ENCODE results near the gene LRRFIP1. TPM values are rescaled to one million over a fixed set of nuclear protein-coding genes. Genes with fewer than 3 reads are reported as not detected.

Gene LRRFIP1
- total and polyA plus RNA-seq, 2 of the 13 experiments (the other 11 are each of a cell fraction or from before 2014, with no cell fraction given): 15.9 to 40.5 TPM

- no peak for TF ChIP-seq ATF2 (CRISPR knock-in tag; IDR thresholded peaks at IDR 0.05)
- peak; percentile 64; the same call in 1 of the 2 replicates for TF ChIP-seq RXRA (CRISPR knock-in tag; IDR thresholded peaks at IDR 0.05)
- TF ChIP-seq, protein P1, sequence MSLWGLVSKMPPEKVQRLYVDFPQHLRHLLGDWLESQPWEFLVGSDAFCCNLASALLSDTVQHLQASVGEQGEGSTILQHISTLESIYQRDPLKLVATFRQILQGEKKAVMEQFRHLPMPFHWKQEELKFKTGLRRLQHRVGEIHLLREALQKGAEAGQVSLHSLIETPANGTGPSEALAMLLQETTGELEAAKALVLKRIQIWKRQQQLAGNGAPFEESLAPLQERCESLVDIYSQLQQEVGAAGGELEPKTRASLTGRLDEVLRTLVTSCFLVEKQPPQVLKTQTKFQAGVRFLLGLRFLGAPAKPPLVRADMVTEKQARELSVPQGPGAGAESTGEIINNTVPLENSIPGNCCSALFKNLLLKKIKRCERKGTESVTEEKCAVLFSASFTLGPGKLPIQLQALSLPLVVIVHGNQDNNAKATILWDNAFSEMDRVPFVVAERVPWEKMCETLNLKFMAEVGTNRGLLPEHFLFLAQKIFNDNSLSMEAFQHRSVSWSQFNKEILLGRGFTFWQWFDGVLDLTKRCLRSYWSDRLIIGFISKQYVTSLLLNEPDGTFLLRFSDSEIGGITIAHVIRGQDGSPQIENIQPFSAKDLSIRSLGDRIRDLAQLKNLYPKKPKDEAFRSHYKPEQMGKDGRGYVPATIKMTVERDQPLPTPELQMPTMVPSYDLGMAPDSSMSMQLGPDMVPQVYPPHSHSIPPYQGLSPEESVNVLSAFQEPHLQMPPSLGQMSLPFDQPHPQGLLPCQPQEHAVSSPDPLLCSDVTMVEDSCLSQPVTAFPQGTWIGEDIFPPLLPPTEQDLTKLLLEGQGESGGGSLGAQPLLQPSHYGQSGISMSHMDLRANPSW (CRISPR knock-in tag; IDR thresholded peaks at IDR 0.05; ENCODE audit: borderline replicate concordance): no peak
- TF ChIP-seq CBX1 (IDR thresholded peaks at IDR 0.05; ENCODE audit: low read depth): no peak
- no peak for TF ChIP-seq HNRNPH1 (optimal IDR thresholded peaks at IDR 0.05; ENCODE audit: low read depth, low read length)
- TF ChIP-seq FOSL1 (CRISPR knock-in tag; IDR thresholded peaks at IDR 0.05; ENCODE audit: borderline replicate concordance): no peak
- no peak for TF ChIP-seq ZXDC (CRISPR knock-in tag; IDR thresholded peaks at IDR 0.05)
- peak; percentile 77 for TF ChIP-seq RCOR2 (CRISPR knock-in tag; IDR thresholded peaks at IDR 0.05)
- TF ChIP-seq ZNF556 (CRISPR knock-in tag; IDR thresholded peaks at IDR 0.05; ENCODE audit: borderline replicate concordance): 0 out of 2 replicates have a peak, but pooled peaks have one; percentile 71
- no peak for TF ChIP-seq ATM (IDR thresholded peaks at IDR 0.05; ENCODE audit: borderline replicate concordance)
- TF ChIP-seq ZNF260 (CRISPR knock-in tag; IDR thresholded peaks at IDR 0.05; ENCODE audit: borderline replicate concordance, low read depth): no peak
- 0 out of 2 replicates have a peak, but pooled peaks have one; percentile 46 for TF ChIP-seq ZSCAN29 (CRISPR knock-in tag; conservative IDR thresholded peaks at IDR 0.05)
- no peak for TF ChIP-seq PBX3 (CRISPR knock-in tag; IDR thresholded peaks at IDR 0.05; ENCODE audit: borderline replicate concordance)
- TF ChIP-seq RARA (CRISPR knock-in tag; IDR thresholded peaks at IDR 0.05): peak; percentile 78
- TF ChIP-seq, protein P2, sequence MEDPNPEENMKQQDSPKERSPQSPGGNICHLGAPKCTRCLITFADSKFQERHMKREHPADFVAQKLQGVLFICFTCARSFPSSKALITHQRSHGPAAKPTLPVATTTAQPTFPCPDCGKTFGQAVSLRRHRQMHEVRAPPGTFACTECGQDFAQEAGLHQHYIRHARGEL (CRISPR knock-in tag; IDR thresholded peaks at IDR 0.05): no peak
Measured at GRCh38 chr2:237601453-237602116, 25.8 kb upstream of the LRRFIP1 start (continued).

Measured in HepG2 (cell line).